GM23338 (cell line): ENCODE results near the gene DAND5.

Source experiments
- CREB1 ChIP-seq: fragments of 250-450 bp; sonication (Bioruptor Pico); IDR thresholded peaks from 2 replicates; pipeline ENCODE4 v1.5.0; 2020; ENCODE audit warnings: low read depth, mild to moderate bottlenecking, moderate library complexity
- CTCF ChIP-seq, 2 experiments: fragments of 200-600 bp in 1 of 2; sonication (generic) in 1 of 2; conservative IDR thresholded peaks; 2 replicates each; pipeline versions ENCODE4 v1.5.1 to v1.6.1; 2016 to 2017; ENCODE audit warnings: antibody characterized with exemption in 2 of 2, low read depth in 2 of 2, mild to moderate bottlenecking in 2 of 2, moderate library complexity in 1 of 2
- ETS1 ChIP-seq: IDR thresholded peaks from 2 replicates; pipeline ENCODE4 v1.6.1; 2016; ENCODE audit warnings: antibody characterized with exemption
- EZH2 ChIP-seq: fragments of 200-600 bp; sonication (generic); IDR thresholded peaks from one replicate; pipeline ENCODE4 v1.8.0; 2017; ENCODE audit warnings: antibody characterized with exemption, mild to moderate bottlenecking, low read depth; ENCODE audit not compliant: unreplicated experiment
- EZH2phosphoT487 ChIP-seq: fragments of 200-600 bp; sonication (generic); IDR thresholded peaks from one replicate; pipeline ENCODE4 v1.8.1; 2018; ENCODE audit warnings: antibody characterized with exemption; ENCODE audit not compliant: unreplicated experiment
- JUNB ChIP-seq: IDR thresholded peaks from one replicate; pipeline ENCODE4 v1.6.1; 2016; ENCODE audit warnings: antibody characterized with exemption; ENCODE audit not compliant: unreplicated experiment
- NANOG ChIP-seq: IDR thresholded peaks from 2 replicates; pipeline ENCODE4 v1.6.1; 2016; ENCODE audit warnings: antibody characterized with exemption, borderline replicate concordance
- POLR2AphosphoS5 ChIP-seq: IDR thresholded peaks from 2 replicates; pipeline ENCODE4 v1.6.1; 2016; ENCODE audit warnings: antibody characterized with exemption, low read depth
- REST ChIP-seq: IDR thresholded peaks from one replicate; pipeline ENCODE4 v1.6.1; 2018; ENCODE audit warnings: antibody characterized with exemption; ENCODE audit not compliant: unreplicated experiment
- STAT1 ChIP-seq: IDR thresholded peaks from one replicate; pipeline ENCODE4 v1.6.1; 2016; ENCODE audit warnings: antibody characterized with exemption; ENCODE audit not compliant: unreplicated experiment
- ZNF114 ChIP-seq: fragments of 250-450 bp; sonication (Bioruptor Pico); IDR thresholded peaks from 2 replicates; pipeline ENCODE4 v1.5.0; 2020; ENCODE audit warnings: mild to moderate bottlenecking, moderate library complexity
- ZNF331 ChIP-seq: fragments of 250-450 bp; sonication (Bioruptor Pico); IDR thresholded peaks from 2 replicates; pipeline ENCODE4 v1.5.0; 2020; ENCODE audit warnings: low read depth, mild to moderate bottlenecking, moderate library complexity
- ZNF462 ChIP-seq: fragments of 250-450 bp; sonication (Bioruptor Pico); IDR thresholded peaks from 2 replicates; pipeline ENCODE4 v1.5.0; 2020; ENCODE audit warnings: mild to moderate bottlenecking, moderate library complexity

- TF ChIP-seq POLR2AphosphoS5 (no peak), EZH2 (peak; percentile 94), CTCF (conservative IDR thresholded peaks at IDR 0.05; ENCODE audit: low read depth in 2 of 2) (no peak), REST (no peak), JUNB (no peak), EZH2phosphoT487 (no peak), ETS1 (no peak), CREB1 (CRISPR knock-in tag) (no peak), ZNF331 (CRISPR knock-in tag) (no peak), STAT1 (no peak), ZNF114 (CRISPR knock-in tag) (no peak), NANOG (no peak), ZNF462 (CRISPR knock-in tag) (no peak)
Observed at GRCh38 chr19:13016628-13017305, 47.4 kb downstream of the DAND5 start.
